HepG2 (cell line): ENCODE results near the gene MYO18A.

ENCODE experiments used
- BRD4 ChIP-seq: sonication (generic); formaldehyde crosslinking; IDR thresholded peaks from 2 replicates; pipeline ENCODE4 v1.4.0; 2020; ENCODE audit warnings: missing genetic modification reagents
- CTCF ChIP-seq: sonication (generic); formaldehyde crosslinking; IDR thresholded peaks from 2 replicates; pipeline ENCODE4 v1.5.0; 2020; ENCODE audit warnings: mild to moderate bottlenecking, missing genetic modification reagents, moderate library complexity
- HDAC2 ChIP-seq: sonication (generic); formaldehyde crosslinking; IDR thresholded peaks from 2 replicates; pipeline ENCODE4 v1.4.0; 2020; ENCODE audit warnings: missing genetic modification reagents
- PAXIP1 ChIP-seq: sonication (generic); formaldehyde crosslinking; conservative IDR thresholded peaks from 2 replicates; pipeline ENCODE4 v1.4.0; 2020; ENCODE audit warnings: mild to moderate bottlenecking, missing genetic modification reagents, moderate library complexity
- RAD21 ChIP-seq: fragments of 450-650 bp; formaldehyde crosslinking; IDR thresholded peaks from 2 replicates; pipeline ENCODE4 v1.5.0; 2020; ENCODE audit warnings: mild to moderate bottlenecking
- SAFB2 ChIP-seq: sonication (generic); formaldehyde crosslinking; IDR thresholded peaks from 2 replicates; pipeline ENCODE4 v1.5.1; 2020; ENCODE audit warnings: missing genetic modification reagents, low read depth, mild to moderate bottlenecking, borderline replicate concordance
- SPEN ChIP-seq: sonication (generic); formaldehyde crosslinking; IDR thresholded peaks from 2 replicates; pipeline ENCODE4 v1.5.1; 2020; ENCODE audit warnings: low read depth, mild to moderate bottlenecking, missing genetic modification reagents
- ZNF841 ChIP-seq: sonication (generic); formaldehyde crosslinking; IDR thresholded peaks from 2 replicates; pipeline ENCODE4 v1.8.1; 2023; ENCODE audit warnings: missing genetic modification reagents, borderline replicate concordance
- ZZZ3 ChIP-seq: sonication (generic); formaldehyde crosslinking; IDR thresholded peaks from 2 replicates; pipeline ENCODE4 v1.4.0; 2020; ENCODE audit warnings: missing genetic modification reagents, mild to moderate bottlenecking, borderline replicate concordance

GRCh38 chr17:29084541-29085146 is 95.6 kb downstream of the MYO18A start:
- TF ChIP-seq CTCF = no peak
- no peak for TF ChIP-seq HDAC2
- no peak for TF ChIP-seq PAXIP1 (CRISPR knock-in tag)
- TF ChIP-seq SAFB2 = no peak
- TF ChIP-seq ZZZ3 = no peak
- no peak for TF ChIP-seq BRD4 (CRISPR knock-in tag)
- TF ChIP-seq RAD21 (CRISPR knock-in tag) = no peak
- TF ChIP-seq ZNF841 (CRISPR knock-in tag) = no peak
- no peak for TF ChIP-seq SPEN (CRISPR knock-in tag)
